ENCODE results near the gene POPDC2.
"Not testable (repeated sequence)": the region's sequence is repeated elsewhere in the genome, so short reads cannot be mapped to it uniquely, and the experiment has no call there.

POPDC2 gene

DNA sequence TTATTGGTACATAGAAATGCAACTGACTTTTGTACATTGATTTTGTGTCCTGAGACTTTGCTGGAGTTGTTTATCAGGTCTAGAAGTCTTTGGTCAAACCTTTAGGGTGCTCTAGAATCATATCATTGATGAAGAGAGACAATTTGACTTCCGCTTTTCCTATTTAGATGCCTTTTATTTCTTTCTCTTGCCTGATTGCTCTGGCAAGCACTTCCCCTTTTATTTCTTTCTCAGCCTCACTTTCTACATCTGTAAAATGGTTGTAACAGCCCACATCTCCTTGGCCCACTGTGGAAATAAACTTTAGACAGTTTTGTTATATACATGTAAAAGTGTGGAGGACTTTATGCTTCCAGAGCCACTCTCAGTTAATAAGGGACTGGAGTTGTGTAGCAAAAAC, 48.7 kb downstream of the POPDC2 start:
- no peak for DNase-seq

DNA sequence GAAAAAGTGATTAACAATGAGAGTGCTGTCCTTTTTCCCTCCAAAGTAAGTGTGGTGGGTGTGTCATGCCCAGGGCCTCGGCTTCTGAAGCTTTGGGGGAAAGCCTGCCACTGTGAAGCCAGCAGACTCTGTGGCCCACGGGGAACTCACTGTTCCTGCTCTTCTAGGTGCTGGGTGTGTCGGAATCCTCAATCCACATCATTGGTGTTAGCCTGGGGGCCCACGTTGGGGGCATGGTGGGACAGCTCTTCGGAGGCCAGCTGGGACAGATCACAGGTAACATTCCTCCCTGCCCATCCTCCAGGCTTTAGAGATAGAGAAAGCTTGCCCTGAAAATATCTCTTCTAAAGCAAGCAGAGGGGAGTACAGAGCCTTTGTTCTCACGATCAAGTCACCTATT, 51.1 kb downstream of the POPDC2 start:
- no peak for DNase-seq

DNA sequence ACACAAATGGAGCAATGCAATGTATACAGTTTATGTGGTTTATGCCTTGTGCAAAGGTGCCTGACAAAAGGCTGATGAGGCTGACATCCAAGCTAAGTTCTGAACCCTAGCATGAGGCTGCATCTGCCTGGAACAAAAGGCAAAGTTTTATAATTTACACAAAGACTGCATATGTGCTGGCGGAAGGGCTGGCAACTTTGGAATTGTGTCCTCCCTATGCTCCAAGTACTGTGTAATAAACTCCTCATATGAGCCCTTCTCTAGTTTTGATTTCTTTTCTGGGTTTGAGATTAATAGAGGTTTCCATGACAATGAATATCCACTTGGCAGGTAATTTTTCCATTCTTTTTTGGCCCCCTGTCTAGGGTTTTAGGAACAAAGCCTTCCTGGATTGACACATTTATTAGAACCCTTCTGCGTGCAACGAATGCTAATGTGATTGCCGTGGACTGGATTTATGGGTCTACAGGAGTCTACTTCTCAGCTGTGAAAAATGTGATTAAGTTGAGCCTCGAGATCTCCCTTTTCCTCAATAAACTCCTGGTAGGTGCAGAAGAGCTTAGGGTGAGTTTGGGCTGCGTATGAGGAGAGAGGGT, 51.9 kb downstream of the POPDC2 start:
- DNase-seq: no peak

DNA sequence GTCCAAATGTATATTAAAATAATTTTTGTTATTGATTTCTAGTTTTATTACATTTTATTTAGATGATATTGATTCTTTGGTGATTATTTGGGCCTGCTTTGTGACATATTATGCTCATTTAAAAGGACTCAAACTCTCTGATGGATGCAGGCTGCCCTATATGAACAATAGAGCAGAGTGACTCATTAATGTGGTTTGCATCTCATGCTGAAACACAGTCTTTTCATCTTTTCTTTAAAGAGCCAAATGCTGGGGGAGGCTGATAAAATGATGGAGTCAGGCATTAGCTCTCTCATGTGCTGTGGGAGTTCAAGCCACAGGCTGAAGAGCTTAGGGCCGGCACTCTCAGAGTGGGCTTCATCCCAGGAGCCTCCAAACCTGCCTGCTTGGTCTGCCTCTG, 55.5 kb downstream of the POPDC2 start:
- peak; percentile 38 for DNase-seq

DNA sequence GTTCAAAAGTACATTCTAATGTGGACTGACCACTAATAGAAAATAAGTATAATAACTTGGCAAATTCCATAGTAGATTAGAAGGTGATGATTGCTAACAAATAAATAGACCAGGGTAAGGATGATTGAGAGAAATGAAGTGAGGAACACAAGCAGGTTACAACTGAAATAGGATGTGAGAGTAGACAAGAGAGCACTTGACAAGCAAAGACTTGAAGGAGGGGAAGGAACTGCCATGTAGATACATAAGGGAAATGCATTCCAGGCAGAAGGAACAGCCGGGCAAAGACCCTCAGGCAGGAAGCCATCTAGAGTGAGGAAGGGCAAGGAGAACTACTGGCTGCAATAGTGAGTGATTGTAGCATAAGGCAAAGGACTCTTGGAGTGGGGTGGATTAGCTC, 57.7 kb downstream of the POPDC2 start:
- DNase-seq: no peak

DNA sequence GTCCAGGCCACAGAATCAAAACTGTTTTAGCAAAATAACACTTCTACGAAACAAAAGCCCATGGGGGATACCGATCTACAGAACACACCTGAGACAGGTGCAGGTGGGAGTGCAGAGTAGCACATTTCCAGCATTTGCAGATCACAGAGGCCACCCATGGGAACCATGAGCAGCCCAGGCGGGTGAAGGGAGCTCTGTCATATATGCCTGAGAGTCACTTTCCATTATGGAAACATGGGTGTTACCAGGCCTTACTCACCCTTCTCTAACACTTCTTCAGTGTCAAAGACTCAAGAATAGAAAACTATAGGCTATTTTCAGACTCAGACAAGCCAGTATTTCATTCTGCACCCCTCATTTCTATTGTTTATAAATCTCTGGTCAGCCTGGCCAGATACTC, 59.2 kb downstream of the POPDC2 start:
- no peak for DNase-seq

DNA sequence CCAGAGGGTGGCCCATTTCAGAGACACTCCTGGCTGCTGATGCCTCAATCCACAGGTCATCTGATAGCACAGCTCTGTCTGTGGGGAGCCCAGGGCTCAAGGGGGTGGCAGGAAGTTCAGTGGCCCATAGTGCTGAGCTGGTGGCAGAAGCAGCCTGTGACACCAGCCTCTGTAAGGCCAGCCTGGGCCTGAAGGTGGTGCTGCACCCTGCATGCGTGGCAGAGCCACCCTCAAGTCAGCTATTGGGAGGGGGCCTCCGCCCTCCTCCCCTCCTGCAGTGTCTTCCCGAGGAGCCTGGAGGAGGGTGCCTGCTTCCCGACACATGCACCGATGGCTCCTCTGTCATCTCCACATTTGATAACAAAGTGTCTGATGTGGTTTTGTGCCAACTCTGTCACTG, 59.7 kb downstream of the POPDC2 start:
- peak; percentile 56 for DNase-seq

DNA sequence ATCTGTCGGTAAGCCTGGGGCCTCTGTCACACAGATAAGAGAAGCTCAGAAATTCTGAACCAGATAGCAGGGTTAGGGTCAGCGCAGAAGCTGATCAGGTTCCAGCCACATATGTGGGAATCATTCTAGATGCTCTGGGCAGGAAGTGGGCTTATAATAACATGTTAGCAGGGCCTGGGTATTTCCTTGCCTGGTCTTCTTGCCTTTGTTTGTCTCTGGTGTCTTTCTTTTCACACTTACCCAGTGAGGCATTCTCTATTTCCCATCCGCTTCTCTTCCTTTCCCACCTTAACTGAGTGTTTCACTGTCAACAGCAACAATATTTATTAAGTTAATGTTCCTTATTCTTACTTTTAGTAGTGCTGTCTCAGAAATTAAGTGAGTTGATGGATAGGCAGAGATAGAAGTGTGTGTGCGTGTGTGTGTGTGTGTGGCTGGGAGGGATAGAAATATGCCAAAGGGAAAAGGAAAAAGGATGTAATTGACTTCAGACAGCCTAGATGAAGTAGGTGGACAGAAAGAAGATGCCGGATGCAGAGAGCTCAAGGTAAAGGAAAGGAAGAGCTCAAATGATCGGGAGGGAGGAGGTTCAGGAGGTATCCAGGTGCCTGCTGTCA, 60.7 kb downstream of the POPDC2 start:
- DNase-seq: no peak

DNA sequence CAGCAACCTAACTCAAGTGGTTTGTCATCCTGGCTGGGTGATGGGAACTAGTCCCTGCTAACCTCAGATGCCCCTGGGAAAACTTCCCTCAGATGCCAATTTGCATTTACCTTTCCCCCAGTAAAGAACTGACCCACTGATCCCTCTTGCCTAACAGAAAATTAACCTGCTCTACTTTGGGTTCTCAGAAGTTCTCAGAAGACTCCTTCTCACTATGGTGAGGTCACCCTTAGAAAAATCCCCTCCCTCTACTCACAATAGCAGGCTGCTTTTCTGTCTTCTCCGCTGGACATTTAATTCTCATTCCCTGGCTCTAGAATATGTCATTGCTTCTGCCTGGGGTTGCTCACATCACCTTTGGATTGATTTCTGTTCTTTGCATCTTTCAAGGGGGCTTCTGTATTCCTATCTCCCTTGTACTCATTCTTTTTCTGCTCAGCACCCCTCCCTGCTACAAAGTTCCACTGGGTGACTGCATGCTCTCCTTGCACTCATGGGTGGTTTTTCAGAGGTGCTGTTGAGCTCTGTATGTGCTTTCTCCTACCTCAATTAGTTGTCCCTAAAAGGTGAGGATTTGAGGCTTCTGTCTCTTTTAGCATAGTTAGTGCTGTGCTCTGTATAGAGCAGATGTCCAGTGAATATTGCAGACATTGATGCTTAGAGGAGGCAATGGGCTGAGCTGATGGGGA, 61.8 kb downstream of the POPDC2 start:
- DNase-seq: peak; percentile 29

DNA sequence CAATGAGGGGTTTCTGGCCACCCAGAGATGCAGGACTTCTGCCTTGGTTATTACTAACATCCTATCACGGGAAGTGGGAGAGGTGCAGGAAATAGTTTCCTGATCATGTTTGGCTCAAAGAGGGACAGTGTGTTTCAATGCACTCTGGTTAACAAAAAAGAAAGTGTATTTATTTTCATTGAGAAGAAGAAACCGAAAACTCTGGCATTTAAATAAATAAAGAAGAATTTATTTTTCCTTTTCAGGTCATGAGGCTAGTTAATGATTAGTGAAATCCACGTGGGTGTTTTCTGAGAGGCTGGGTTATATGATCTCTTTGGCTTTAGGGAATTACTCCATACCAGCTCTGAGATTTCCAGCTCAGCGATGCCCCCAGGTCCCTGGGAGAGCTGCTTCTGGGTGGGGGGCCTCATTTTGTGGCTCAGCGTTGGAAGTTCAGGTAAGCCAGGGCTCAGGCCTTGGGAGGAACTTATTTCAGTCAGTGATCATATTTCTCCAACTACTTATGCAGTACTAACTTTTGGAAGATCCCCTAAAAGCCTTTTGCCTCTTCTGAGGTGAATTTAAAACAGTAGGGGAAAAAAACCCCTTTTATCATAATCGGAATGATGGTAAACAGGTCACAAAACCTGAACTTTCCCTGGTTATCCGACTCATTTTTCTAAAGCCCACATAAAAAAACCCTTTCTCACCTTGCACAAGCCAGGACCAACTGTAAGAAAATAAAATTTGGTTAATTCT, 62.7 kb downstream of the POPDC2 start, which contains the start of gene PLA1A:
Gene PLA1A (plus strand): TSS at position 338 of the 741 bp plus-strand sequence. CDS start 29 bp downstream, at position 367.
- DNase-seq: peak; percentile 10

DNA sequence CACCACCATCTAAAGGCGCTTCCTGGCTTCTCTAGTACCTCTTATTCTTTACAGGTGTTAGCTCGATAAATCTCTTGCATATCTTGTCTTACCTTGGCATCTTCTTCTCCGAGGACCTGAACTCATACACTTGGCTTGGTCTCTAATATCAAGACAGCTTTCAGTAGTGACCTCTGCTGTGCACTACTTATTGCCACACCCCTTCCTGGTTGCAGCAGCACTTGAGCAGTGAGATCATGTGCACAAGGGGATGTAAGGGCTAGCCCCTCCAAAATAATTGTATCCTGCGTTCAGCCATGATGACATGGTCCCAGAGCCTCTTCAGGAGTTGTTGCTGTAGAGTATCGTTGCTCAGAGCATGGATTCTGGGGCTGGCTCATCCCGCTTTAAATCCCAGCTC, 64.0 kb downstream of the POPDC2 start:
- no peak for DNase-seq

DNA sequence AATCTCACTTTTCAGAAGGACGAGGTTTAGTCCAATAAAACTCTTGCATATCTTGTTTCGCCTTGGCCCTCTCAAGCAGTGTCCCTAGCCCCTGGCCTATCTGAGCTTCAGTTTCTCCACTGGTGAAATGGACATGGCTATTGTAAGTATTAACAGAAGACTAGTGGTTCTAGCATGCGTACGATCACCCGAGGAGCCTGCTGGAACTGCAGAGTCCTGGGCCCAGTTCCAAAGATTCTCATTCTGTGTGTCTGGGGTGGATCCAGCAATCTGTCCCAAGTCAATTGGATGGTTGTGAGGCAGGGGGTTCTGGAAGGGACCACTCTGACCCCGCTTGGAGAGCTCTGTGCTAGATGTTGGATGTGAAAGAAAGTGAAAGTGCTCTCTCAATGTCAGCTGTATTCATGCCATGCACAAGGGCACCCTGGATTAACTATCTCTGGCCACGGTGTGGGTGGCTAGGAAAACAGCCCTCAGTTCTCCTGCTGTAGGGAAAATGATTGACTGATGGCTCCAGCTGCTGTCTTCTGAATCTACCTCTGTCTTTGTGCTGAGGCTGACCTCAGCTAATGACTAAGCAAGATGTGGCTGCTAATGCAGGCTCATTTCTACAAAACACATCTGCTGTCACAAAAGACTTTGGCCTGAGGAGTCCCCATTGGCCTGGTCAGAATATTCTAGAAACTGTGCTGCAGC, 64.6 kb downstream of the POPDC2 start:
- peak; percentile 13 for DNase-seq

DNA sequence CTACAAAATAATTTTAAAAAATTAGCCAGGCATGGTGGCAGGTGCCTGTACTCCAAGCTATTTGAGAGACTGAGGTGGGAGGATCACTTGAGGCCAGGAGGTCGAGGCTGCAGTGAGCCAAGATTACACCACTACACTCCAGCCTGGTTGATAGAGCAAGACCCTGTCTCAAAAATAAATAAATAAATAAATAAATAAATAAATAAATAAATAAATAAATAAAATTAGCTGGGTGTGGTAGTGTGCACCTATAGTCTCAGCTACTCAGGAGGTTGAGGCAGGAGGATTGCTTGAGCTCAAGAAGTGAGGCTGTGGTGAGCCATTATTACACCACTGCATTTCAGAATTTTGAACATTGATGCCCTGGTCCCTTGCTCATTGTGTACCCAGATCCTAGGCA, 65.5 kb downstream of the POPDC2 start:
- not testable (repeated sequence) for DNase-seq

DNA sequence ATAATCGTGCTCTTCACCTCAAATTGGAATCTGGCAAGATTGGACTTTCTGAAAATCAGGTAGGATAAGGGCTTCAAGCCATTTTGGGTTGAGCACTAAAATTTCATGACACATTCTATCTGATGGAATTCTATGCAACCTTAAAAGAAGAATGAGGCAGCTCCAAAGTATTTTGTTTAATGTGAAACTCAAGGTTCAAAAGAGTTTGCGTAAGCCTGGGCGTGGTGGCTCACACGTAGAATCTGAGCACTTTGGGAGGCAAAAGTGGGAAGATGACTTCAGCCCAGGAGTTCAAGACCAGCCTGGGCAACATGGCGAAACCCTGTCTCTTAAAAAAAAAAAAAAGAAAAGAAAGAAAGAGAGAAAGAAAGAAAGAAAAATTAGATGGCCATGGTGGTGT, 66.3 kb downstream of the POPDC2 start:
- DNase-seq: no peak

DNA sequence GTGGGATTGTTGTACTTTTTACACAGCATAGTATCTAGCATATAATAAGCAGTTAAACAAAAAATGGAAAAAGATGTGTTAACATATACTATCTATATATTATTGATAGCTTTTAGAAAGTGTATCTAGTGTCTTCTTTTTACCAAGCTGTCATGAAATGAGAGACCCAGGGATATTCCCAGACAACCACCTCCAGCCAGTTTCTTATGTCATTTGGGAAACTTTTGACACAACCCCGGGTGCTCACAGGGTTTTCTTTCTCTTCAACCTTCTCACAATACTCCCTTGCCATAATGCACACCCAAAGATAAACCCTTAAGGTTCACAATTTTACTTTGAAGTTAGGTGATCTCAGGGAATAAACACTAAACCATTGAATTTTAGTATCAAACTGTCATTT, 67.5 kb downstream of the POPDC2 start:
- no peak for DNase-seq

Measured in activated CD4-positive, alpha-beta T cell treated with anti-CD3 and anti-CD28 coated beads, Interleukin-10, Interleukin-2, amounts not matched to agents 100 ng/mL and 50 ng/mL, durations not matched to agents 16 hours and 8 hours (primary cell).